Neural cell (in vitro differentiated cells): ENCODE data around the gene MAGEA8.
"Not testable (repeated sequence)": the region's sequence is repeated elsewhere in the genome, so short reads cannot be mapped to it uniquely, and the experiment has no call there.

Experiments used
- EZH2 ChIP-seq: fragments of 200-600, 300-800 bp; shearing (Covaris generic), sonication (generic); IDR thresholded peaks from 2 replicates; pipeline ENCODE4 v1.6.1; 2014; ENCODE audit warnings: antibody characterized with exemption, low read length, borderline replicate concordance, mild to moderate bottlenecking; ENCODE audit not compliant: insufficient read depth, poor library complexity, severe bottlenecking
- POLR2AphosphoS5 ChIP-seq: IDR thresholded peaks from 2 replicates; pipeline ENCODE4 v1.6.1; 2012
- TF ChIP-seq, protein P1 (sequence below): fragments of 450-650 bp; IDR thresholded peaks from 2 replicates; pipeline ENCODE4 v1.5.1; 2014; ENCODE audit warnings: antibody characterized with exemption, mild to moderate bottlenecking, moderate library complexity; ENCODE audit not compliant: poor library complexity, severe bottlenecking

DNA sequence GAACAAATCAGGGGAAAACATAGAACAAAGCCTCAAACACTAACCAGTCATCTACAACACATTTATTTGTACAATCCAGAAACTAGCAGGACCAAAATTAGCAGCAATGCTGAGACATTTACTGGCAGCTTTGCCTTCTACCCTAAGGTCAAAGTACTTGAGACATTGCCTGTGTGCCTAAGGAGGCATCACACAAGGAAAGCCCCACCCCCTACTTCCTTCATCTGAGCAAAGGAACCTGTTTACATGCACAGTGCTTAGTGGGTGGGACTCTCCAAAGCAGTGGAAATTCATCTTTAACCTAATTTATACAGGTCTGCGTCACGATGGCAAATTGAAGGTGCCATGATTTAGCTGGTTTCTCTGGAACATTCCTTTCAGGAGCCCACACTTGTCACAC, 51.2 kb downstream of the MAGEA8 start:
- not testable (repeated sequence) for TF ChIP-seq POLR2AphosphoS5, EZH2
- TF ChIP-seq, protein P1, sequence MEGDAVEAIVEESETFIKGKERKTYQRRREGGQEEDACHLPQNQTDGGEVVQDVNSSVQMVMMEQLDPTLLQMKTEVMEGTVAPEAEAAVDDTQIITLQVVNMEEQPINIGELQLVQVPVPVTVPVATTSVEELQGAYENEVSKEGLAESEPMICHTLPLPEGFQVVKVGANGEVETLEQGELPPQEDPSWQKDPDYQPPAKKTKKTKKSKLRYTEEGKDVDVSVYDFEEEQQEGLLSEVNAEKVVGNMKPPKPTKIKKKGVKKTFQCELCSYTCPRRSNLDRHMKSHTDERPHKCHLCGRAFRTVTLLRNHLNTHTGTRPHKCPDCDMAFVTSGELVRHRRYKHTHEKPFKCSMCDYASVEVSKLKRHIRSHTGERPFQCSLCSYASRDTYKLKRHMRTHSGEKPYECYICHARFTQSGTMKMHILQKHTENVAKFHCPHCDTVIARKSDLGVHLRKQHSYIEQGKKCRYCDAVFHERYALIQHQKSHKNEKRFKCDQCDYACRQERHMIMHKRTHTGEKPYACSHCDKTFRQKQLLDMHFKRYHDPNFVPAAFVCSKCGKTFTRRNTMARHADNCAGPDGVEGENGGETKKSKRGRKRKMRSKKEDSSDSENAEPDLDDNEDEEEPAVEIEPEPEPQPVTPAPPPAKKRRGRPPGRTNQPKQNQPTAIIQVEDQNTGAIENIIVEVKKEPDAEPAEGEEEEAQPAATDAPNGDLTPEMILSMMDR = not testable (repeated sequence)
